HG03139 (cell line): ENCODE results near the gene CLECL1.
"Not testable (repeated sequence)": the region's sequence is repeated elsewhere in the genome, so short reads cannot be mapped to it uniquely, and the experiment has no call there.

ENCODE experiments used
- ATAC-seq: cut with Tn5 transposase; IDR thresholded peaks from one replicate; pipeline ENCODE4 v1.9.1; 2021; ENCODE audit not compliant: unreplicated experiment

The CLECL1 gene

DNA sequence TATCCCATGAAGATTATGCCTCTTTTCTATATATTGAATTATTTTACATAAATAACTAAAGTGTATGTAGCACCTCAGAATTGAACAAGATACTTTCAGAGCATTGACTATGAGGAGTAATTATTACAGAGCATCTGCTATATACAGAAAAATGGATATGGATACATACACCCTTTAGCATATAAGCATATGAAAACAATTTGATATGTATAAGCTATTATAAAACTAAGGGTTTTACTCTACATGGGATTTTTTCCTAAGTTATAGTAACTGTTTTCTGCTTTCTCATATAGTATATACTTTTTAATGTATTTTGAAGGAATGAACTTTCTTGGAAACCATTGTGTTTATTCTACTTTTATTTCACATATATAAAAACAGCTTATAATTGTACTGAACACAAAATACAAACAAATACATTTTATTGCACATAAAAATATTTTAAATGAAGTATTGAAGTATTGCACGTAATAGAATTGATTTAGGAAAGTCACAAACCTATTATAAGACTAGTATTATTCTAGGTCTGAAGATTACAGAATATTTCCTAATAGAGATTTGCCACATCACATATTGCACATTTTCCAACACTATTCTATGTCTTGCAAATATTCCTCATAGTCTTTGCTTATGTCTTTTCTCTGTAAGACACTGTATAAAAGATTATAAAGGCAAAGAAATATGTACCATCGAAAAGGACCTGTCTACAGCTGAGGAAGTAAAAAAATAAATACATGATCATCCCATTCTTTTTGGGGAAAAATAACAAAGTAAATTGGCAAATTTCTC is 19.4 kb upstream of the CLECL1 start:
- ATAC-seq: no peak

DNA sequence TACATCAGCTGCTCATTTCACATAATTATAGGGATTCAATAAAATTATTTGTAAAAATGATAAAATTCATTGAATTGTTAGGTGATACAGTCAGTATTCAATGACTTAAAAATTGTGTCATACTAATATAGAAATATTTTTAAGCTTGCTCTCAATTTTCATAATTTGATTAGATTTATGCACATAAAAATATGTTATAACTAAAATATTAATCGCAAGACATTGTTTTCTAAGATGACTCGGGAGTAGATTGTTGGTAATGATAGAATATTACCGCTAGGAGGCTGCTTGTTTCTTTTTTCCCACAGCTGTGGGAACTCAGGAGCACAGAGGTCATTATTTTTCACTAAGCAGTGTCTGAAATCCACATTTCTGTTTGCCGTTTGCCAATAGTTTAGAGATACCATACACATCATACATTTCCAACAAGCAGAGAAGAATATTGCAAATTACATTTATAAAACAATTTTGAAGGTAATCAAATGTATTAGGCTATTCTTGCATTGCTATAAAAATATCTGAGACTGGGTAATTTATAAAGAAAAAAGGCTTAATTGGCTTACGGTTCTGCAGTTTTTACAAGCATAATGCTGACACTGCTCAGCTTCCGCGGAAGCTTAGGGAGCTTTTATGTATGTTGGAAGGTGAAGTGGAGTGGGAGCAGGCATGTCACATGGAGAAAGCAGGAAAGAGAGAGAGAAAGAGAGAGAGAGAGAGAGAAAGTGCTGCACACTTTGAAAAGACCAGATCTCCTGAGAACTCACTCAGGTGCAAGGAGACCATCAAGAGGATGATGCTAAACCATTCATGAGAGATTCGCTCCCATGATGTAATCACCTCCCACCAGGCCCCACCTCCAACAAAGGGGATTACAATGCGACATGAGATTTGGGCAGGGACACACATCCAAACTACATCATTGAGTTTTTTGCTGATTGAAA is 18.6 kb upstream of the CLECL1 start:
- ATAC-seq: no peak

DNA sequence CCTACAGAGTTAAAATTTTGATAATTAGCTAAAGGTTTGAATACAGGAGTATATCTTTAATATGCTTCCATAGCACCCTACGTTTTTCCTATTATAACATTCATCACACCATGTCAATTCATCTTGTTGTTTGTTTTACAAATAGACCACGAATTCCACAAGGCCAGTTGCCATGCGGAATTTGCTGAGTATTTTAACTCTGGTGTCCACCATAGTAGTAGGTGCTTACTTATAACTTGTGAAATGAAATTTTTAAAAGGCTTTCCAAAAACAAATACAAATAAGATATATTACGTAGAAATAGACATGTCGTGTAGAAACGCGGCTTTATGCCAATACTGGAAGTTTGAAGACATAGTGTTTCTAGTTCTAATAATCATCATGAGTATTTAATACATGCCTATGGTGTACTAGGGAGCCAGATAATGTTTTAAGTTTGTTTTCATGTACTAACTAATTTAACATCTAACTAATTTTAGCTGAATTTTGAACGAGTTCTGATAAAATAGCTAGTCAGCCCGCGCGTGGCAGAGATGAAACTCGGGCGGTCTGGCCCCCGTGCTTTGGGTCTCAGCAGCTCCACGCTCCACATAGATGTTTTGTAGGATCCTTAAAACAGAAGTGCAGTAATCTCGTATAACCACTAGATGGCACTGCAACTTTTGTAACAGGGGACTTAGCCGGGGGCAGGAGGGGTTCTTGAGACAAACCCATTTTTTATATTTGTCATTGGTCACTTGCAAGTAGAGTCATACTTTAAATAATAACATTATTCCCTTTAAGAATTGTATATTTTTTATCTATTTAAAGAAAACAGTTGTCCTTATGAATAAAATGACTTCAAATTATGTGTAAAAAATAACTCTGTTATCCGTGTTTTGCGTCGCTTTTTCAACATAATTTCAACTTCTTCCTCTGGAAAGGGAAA is 17.6 kb upstream of the CLECL1 start:
- ATAC-seq: no peak

DNA sequence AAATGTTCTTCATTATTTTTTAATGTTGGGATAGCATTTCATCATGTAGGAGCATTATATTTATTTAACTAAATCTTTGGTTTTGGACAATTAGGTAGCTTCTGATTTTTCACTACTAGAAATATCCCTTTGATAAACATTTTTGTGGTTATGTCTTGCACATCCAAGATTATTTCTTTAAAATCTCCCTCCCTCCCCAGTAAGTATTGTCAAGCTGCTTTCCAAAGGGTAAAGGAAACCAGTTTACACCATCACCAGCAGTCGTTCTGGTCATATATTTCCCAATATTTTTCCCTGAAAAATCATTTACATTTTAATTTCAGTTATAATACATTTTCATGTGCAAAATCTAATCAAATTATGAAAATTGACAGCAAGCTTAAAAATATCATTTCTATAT is 16.7 kb upstream of the CLECL1 start:
- ATAC-seq: no peak

DNA sequence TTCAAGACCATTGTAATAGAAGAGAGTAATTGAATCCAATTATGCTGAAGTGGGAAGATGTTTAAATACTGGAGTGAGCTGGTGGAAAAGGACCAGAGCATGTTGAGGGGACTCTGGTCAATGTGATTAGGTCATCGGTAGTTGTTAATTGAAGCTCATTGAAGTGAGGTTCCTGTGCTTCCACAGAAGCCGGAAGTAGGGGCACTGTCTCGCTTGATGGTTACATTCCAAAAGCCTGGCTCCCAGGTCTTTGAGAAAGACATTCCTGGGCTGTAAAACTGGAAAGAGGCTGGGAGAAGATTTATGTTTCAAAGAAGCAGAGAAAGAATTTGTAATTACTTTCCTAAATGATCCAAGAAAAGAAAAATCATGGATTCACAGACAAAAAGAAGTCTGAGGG is 12.3 kb upstream of the CLECL1 start:
- no peak for ATAC-seq

DNA sequence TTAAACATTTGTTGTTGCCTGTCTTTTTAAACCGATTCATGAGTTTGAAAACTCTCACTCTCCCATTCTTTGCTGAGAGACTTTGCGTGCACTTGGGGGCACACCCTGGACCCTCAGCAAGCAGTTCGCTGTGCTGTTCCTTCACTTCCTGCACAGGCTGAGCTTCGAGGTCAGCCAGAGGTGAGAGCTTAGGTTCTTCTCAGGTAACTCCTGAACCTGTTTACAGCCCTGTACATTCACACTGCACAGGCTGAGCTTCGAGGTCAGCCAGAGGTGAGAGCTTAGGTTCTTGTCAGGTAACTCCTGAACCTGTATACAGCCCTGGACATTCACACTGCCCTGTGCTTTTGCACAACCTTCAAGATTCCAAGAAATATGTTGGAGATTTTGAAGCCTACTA is 9.8 kb upstream of the CLECL1 start:
- ATAC-seq: no peak

DNA sequence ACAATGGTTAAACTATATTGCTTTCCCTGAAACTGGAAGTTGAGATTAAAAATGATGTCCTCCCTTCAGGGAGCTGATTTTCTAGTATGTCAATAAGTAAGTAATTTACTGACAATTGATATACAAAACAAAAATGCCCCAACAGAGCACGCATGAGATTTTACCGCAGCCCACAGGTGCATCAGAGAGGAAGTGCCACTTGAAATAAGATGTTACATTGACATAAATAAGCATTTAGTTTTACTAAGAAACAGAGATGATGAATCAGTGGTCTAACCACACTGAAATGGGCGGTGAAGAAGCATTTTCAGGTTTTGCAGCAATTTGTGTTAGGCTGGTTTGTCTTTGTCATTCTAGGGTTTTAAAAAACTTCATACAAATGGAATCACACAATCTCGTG is 8.8 kb upstream of the CLECL1 start:
- ATAC-seq: peak; percentile 57

DNA sequence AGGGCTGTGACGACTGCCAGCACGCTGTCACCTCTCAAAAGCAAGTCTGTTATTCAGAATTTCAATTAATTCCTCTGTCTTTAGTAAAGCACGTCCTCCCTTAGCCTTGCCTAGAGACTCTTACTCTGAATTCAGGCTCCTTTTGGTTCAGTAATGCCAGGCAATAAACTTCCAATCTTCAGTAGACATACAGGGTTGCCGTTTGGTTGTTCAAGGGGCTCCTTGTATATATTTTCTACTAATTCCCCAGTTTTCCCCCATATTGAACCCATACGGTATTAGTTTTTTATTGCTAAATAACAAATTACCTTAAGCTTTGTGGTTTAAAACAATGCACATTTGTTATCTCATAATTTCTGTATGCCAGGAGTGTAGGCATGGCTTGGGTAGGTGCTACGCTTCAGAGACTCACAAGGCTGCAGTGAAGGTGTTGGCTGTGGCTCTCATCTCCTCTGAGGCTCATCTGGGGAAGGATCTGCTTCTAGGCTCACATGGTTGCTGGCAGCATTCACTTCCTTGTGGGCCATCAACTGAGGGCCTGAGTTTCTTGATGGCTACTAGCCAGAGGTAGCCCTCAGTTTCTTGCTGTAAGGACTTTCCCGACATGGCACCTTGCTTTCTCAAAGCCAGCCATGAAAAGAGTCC is 7.3 kb upstream of the CLECL1 start:
- ATAC-seq: no peak

DNA sequence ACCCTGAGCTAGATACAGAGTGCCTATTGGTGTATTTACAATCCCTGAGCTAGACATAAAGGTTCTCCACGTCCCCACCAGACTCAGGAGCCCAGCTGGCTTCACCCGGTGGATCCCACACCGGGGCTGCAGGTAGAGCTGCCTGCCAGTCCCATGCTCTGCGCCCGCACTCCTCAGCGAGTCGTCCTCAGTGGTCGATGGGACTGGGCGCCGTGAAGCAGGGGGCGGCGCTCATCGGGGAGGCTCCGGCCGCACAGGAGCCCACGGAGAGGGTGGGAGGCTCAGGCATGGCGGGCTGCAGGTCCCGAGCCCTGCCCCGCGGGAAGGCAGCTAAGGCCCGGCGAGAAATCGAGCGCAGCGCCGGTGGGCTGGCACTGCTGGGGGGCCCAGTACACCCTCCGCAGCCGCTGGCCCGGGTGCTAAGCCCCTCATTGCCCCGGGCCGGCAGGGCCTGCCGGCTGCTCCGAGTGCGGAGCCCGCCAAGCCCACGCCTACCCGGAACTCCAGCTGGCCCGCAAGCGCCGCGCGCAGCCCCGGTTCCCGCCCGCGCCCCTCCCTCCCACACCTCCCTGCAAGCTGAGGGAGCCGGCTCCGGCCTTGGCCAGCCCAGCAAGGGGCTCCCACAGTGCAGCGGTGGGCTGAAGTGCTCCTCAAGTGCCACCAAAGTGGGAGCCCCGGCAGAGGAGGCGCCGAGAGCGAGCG is 6.7 kb upstream of the CLECL1 start:
- not testable (repeated sequence) for ATAC-seq

DNA sequence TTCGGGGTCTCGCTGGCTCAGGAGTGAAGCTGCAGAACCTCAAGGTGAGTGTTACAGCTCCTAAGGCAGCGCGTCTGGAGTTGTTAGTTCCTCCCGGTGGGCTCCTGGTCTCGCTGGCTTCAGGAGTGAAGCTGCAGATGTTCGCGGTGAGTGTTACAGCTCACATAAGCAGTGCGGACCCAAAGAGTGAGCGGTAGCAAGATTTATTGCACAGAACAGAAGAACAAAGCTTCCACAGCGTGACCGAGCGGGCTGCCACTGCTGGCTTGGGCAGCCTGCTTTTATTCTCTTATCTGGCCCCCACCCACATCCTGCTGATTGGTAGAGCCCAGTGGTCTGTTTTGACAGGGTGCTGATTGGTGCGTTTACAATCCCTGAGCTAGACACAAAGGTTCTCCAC is 6.0 kb upstream of the CLECL1 start:
- not testable (repeated sequence) for ATAC-seq

DNA sequence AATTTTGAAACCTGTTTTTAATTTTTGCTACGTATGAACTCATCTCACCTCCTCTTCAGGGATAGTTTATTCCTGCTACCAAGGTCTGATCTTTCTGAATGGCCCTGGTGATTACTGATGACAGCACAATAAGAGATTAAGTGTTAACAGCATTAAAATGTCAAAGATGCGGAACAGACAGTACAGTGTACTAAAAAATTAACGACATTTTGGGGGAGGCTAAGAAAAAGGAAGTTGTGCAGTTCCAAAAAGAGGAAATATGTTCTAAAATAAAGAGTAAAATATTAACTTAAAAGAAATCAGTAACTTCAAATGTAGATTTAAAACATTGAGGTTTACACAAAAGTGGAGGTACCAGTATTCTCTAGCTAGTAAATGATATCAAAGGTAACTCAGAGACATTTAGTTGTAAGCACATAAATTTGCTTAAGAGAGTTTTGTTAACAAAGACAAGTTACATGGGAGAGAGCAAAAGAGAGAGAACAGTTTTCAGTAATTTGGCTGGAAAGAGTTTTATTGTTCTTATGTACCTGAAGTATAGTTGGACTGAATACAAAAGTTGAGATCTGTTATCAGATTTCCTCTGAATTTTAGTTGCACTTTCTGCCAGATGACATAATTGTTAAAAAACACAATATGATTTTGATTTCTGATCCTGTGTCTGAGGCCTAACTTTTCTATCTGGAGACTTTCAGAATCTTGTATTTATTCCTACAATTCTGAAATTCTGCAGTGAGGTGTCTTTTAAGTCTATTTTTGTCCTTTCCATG is 4.2 kb upstream of the CLECL1 start:
- no peak for ATAC-seq

DNA sequence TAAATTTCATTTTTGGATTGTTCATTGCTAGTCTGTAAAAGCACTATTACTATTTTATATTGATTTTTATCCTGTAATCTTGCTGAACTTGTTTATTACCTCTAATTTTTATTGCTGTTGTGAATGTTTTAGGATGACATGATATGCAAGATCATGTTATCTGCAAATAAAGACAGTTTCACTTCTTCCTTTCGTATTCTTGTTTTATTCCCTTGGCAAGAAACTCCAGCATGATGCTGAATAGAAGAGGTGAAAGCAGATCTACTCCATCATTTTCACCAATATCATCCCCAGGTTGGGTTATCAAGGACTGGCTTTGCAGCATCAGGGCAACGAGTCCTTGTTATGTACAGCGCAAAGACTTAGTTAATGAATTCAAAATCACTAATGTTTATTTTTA is 2.7 kb upstream of the CLECL1 start:
- no peak for ATAC-seq

DNA sequence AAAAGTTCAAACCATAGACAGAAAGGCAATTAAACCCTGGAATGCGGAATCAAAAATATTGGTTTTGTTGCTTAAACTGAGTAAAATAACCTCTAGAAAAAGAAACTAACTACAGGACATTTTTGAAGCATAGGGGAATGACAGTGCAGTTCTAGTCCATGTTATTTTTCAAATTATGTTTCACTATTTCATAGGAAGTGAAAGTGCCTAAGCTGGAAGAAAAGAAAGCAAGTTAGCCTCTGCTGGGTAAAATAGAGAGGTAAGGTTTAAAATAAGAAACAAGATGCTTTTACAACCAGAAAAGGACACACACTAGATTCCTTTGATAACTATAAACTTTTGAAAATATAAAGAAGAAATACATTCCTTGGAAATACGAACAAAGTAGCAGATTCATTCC is 1.1 kb downstream of the CLECL1 start:
- no peak for ATAC-seq

DNA sequence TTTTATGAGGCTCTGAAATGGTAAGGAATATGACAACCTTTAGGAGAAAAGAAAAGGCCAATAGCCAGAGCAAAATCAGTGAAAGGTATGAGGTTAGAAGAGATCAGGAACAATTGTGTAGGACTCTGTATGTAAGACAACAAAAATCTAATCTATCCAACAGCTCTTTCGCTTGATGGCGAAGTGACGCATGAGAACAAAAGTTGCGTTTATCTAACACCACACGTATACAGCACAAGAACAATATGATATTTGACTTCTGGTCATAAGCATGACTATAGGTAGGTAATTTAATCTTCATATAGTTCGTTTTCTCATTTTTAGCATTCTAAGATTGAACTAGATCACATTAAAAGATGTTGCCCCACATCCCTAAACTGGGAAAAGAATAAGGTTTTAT is 1.5 kb downstream of the CLECL1 start:
- no peak for ATAC-seq

DNA sequence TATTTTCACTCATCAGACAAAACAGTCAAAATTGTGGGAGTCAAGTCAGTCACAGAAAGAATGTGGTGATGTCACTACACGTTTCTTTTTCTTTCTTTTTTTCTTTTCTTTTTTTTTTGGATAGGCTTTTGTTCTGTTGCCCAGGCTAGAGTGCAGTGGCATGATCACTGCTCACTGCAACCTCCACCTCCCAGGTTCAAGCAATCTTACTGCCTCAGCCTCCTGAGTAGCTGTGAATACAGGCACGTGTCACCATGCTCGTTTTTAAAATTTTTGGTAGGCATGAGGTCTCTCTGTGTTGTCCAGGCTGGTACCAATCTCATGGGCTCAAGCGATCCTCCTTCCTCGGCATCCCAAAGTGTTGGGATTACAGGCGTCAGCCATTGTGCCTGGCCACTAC is 2.3 kb downstream of the CLECL1 start:
- ATAC-seq: no peak

DNA sequence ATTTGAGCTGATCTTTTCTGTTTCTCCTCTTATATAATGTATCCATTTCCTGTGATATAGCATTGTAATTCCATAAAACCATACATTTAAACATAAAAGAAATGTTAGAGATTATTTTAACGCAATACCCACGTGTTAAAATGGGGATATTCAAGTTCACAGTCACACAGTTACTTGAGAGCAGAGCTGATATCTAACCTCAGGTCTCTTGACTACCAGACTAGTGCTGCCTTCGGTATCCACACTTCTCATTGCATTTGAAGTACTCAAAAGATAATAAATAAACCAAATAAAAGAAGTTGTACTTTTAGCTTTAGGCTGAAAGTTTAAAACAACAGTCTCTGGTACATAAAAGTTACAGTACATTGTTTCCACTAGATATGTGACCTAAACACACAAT is 2.9 kb downstream of the CLECL1 start:
- ATAC-seq: no peak

DNA sequence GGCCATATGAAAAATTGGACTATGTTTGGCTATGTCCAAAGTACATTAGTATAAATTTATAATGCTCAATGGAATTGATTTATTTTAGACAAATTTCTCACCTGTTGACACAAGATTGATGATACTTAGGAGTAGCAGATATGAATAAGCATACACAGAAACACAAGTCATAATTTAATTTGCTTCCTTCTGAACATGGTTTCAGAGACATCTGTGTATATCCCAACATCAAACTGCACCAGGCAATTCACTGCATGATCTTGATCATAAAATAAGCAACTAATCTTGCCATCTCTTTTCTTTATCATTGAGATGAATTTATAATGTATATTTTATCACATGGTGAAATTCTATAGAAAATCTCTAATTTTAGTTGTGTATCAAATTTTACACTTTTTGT is 3.8 kb downstream of the CLECL1 start:
- no peak for ATAC-seq

DNA sequence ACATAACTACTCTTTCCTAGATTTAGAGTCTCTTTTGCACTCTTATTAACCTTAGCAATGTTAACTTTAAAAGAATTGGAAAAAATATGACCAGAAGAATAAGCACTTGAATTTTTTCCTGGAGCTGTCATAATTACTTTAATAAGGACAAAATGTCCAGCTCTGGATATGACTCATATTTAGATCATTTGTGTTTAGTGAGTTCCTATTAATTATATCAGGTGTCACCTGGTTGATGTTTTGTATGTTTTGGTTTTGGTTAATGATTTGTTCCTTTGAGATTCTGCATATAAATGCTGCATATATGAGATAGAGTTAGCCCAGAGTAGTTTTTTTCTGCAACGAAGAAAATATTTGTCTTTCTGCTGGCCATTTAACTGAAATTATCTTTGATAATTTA is 5.1 kb downstream of the CLECL1 start:
- ATAC-seq: no peak

DNA sequence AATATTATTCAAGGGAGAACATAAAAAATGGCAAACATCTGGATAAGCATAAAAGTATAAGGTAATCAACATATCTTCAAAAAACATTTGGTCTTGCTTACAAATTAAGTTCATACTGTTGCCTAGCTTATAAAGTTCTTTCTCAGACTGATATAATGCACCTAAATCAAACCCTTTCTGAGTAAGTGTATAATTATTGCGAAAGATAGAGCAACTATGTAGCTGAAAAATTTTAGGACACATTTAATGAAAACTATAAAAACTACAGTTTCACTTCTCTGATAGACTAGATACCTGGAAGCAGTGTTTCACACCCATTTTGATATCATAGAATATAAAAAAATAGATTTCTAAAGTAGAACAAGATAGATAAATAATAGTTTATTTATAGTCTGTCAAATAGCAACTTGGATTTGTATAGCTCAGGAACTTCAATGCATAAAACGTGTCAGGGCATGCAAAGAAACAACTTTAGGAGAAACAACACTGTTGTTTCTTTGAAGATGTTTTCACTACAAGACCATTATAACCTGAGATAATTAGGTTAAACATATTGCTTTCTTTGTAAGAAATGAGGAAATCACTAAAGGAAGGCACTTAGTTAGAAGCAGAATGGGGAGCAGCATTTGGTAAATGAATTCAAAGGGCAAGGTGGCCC is 7.6 kb downstream of the CLECL1 start:
- no peak for ATAC-seq
